Muscle layer of colon (tissue), 2 donors: ENCODE measurements around the gene ETV3.

Source experiments
- H3K27ac ChIP-seq: one replicate; pipeline ENCODE4 v1.7.0; 2013; ENCODE audit warnings: low read depth, mild to moderate bottlenecking, low read length, moderate library complexity
- H3K27me3 ChIP-seq, 2 donors: one replicate each; pipeline ENCODE4 v1.7.0; 2013; ENCODE audit warnings: low read length in 2 of 2, mild to moderate bottlenecking in 2 of 2; ENCODE audit not compliant: insufficient read depth in 2 of 2, control insufficient read depth in 1 of 2
- H3K36me3 ChIP-seq: one replicate; pipeline ENCODE4 v1.7.0; 2013; ENCODE audit warnings: mild to moderate bottlenecking, low read length; ENCODE audit not compliant: insufficient read depth
- H3K4me1 ChIP-seq: one replicate; pipeline ENCODE4 v1.7.0; 2013; ENCODE audit warnings: mild to moderate bottlenecking, low read length; ENCODE audit not compliant: insufficient read depth
- H3K4me3 ChIP-seq, 2 donors: one replicate each; pipeline ENCODE4 v1.7.0; 2013; ENCODE audit warnings: low read length in 2 of 2, low read depth in 1 of 2, mild to moderate bottlenecking in 1 of 2, moderate library complexity in 1 of 2
- H3K9ac ChIP-seq: one replicate; pipeline ENCODE4 v1.7.0; 2013; ENCODE audit warnings: low read length
- H3K9me3 ChIP-seq: one replicate; pipeline ENCODE4 v1.7.0; 2013; ENCODE audit warnings: mild to moderate bottlenecking, low read length
- donor health status: abdominal sarcoma.
- donor health status: Adenocarcinoma of cecum.

Gene ETV3

GRCh38 chr1:157116737-157117103 lies 21.5 kb downstream of the ETV3 start:
- Histone ChIP-seq H3K9ac (no peak overlapping the region), H3K4me3 (no peak overlapping the region), H3K36me3 (no peaks in the 10 kb centered on the region), H3K4me1 (no peaks in the 10 kb centered on the region), H3K27me3 (peaks cover 0 to 10% of the 10 kb centered on the region in 2 donors), H3K27ac (no peak overlapping the region), H3K9me3 (no peaks in the 10 kb centered on the region)

- Histone ChIP-seq H3K27me3 (peaks cover 0 to 11% of the 10 kb centered on the region in 2 donors), H3K9ac (no peak overlapping the region), H3K27ac (no peak overlapping the region), H3K9me3 (no peaks in the 10 kb centered on the region), H3K4me1 (no peaks in the 10 kb centered on the region), H3K4me3 (no peak overlapping the region), H3K36me3 (no peaks in the 10 kb centered on the region)
Observed at GRCh38 chr1:157115851-157116736, 22.1 kb downstream of the ETV3 start.

GRCh38 chr1:157115429-157115838 lies 22.8 kb downstream of the ETV3 start:
- Histone ChIP-seq H3K9me3 (no peaks in the 10 kb centered on the region), H3K36me3 (no peaks in the 10 kb centered on the region), H3K4me1 (no peaks in the 10 kb centered on the region), H3K9ac (no peak overlapping the region), H3K27me3 (peaks cover 0 to 11% of the 10 kb centered on the region in 2 donors), H3K27ac (no peak overlapping the region), H3K4me3 (no peak overlapping the region)

- no peaks in the 10 kb centered on the region for H3K4me1 ChIP-seq
- H3K27ac ChIP-seq: no peak overlapping the region
- no peak overlapping the region for H3K4me3 ChIP-seq
- H3K36me3 ChIP-seq: no peaks in the 10 kb centered on the region
- H3K9me3 ChIP-seq: no peaks in the 10 kb centered on the region
- H3K9ac ChIP-seq: no peak overlapping the region
- H3K27me3 ChIP-seq: peaks cover 3 to 11% of the 10 kb centered on the region in 2 donors
Observed at GRCh38 chr1:157114183-157115121, 23.7 kb downstream of the ETV3 start.

- no peaks in the 10 kb centered on the region for H3K4me1 ChIP-seq
- H3K27ac ChIP-seq: no peak overlapping the region
- H3K27me3 ChIP-seq: peaks cover 6 to 18% of the 10 kb centered on the region in 2 donors
- no peak overlapping the region for H3K4me3 ChIP-seq
- no peaks in the 10 kb centered on the region for H3K36me3 ChIP-seq
- no peaks in the 10 kb centered on the region for H3K9me3 ChIP-seq
- no peak overlapping the region for H3K9ac ChIP-seq
Observed at GRCh38 chr1:157113631-157114030, 24.6 kb downstream of the ETV3 start.

GRCh38 chr1:157113106-157113505 lies 25.1 kb downstream of the ETV3 start:
- H3K27ac ChIP-seq: no peak overlapping the region
- no peak overlapping the region for H3K4me3 ChIP-seq
- no peaks in the 10 kb centered on the region for H3K4me1 ChIP-seq
- H3K9ac ChIP-seq: no peak overlapping the region
- H3K27me3 ChIP-seq: peaks cover 9 to 24% of the 10 kb centered on the region in 2 donors
- H3K36me3 ChIP-seq: no peaks in the 10 kb centered on the region
- H3K9me3 ChIP-seq: no peaks in the 10 kb centered on the region

GRCh38 chr1:157112186-157112867 lies 25.9 kb downstream of the ETV3 start:
- H3K9ac ChIP-seq: no peak overlapping the region
- H3K4me1 ChIP-seq: no peaks in the 10 kb centered on the region
- H3K4me3 ChIP-seq: no peak overlapping the region
- no peaks in the 10 kb centered on the region for H3K9me3 ChIP-seq
- no peaks in the 10 kb centered on the region for H3K36me3 ChIP-seq
- no peak overlapping the region for H3K27ac ChIP-seq
- peaks cover 14 to 31% of the 10 kb centered on the region in 2 donors for H3K27me3 ChIP-seq

GRCh38 chr1:157111396-157112165 lies 26.6 kb downstream of the ETV3 start:
- Histone ChIP-seq H3K4me1 (no peaks in the 10 kb centered on the region), H3K36me3 (no peaks in the 10 kb centered on the region), H3K4me3 (no peak overlapping the region), H3K9me3 (no peaks in the 10 kb centered on the region), H3K27ac (no peak overlapping the region), H3K27me3 (peaks cover 14 to 38% of the 10 kb centered on the region in 2 donors), H3K9ac (no peak overlapping the region)

GRCh38 chr1:157110686-157111085 lies 27.5 kb downstream of the ETV3 start:
- Histone ChIP-seq H3K27me3 (peaks cover 14 to 38% of the 10 kb centered on the region in 2 donors), H3K36me3 (no peaks in the 10 kb centered on the region), H3K4me1 (no peaks in the 10 kb centered on the region), H3K9ac (no peak overlapping the region), H3K27ac (no peak overlapping the region), H3K4me3 (no peak overlapping the region), H3K9me3 (no peaks in the 10 kb centered on the region)

- Histone ChIP-seq H3K36me3 (no peaks in the 10 kb centered on the region), H3K27ac (no peak overlapping the region), H3K9ac (no peak overlapping the region), H3K4me1 (no peaks in the 10 kb centered on the region), H3K27me3 (peaks cover 14 to 38% of the 10 kb centered on the region in 2 donors), H3K4me3 (no peak overlapping the region), H3K9me3 (no peaks in the 10 kb centered on the region)
Observed at GRCh38 chr1:157110003-157110402, 28.2 kb downstream of the ETV3 start.
